ENCODE results near the gene CRYGB.

CRYGB gene

GRCh38 chr2:208175069-208175839 is 29.3 kb upstream of the CRYGB start:
- Histone ChIP-seq H4K20me1 (ENCODE audit: low read depth, low read length) (no peaks in the 10 kb centered on the region), H3K4me2 (ENCODE audit: low read depth, low read length, poor library complexity, severe bottlenecking) (no peak overlapping the region), H2AFZ (ENCODE audit: low read depth, low read length, severe bottlenecking) (no peak overlapping the region), H3K79me2 (ENCODE audit: insufficient read depth, low read length) (no peaks in the 10 kb centered on the region), H3F3A (ENCODE audit: insufficient read depth) (no peaks in the 10 kb centered on the region), H3K9me2 (replicated peaks; ENCODE audit: insufficient read depth, low read length) (no peaks in the 10 kb centered on the region), H3K9ac (ENCODE audit: low read length) (no peak overlapping the region), H3K27me3 (ENCODE audit: low read length) (no peaks in the 10 kb centered on the region), H3K27ac (ENCODE audit: low read depth, low read length) (no peak overlapping the region), H3K9me3 (ENCODE audit: insufficient read depth, low read length) (no peaks in the 10 kb centered on the region), H3K4me3 (ENCODE audit: insufficient read depth, low read length, poor library complexity, severe bottlenecking) (no peak overlapping the region), H3K36me3 (ENCODE audit: low read length) (no peaks in the 10 kb centered on the region)
- TF ChIP-seq EZH2phosphoT487 (conservative IDR thresholded peaks at IDR 0.05; ENCODE audit: low read length) (no peak), CTCF (IDR thresholded peaks at IDR 0.05; ENCODE audit: insufficient read depth, low read length, poor library complexity, severe bottlenecking) (peak; percentile 61)

DNA sequence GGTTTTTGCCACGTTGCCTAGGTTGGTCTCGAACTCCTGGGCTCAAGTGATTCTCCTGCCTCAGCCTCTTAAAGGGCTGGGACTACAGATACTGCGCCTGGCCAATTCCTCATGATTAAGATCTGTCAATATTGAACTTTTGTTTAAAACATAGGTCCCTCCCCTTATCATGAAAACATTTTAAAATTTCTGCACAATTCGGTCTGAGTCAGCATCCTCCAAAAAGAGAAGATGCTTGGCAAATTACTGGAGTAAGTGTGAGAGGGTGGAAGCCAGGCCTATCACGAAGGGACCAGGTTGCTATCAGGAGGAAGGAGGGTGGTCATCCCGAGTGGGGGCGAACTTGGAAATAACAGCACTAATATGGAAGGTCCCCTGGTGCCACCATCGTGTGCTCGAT is 28.2 kb upstream of the CRYGB start:
- no peak for TF ChIP-seq CTCF (IDR thresholded peaks at IDR 0.05; ENCODE audit: insufficient read depth, low read length, poor library complexity, severe bottlenecking)
- no peak for TF ChIP-seq EZH2phosphoT487 (conservative IDR thresholded peaks at IDR 0.05; ENCODE audit: low read length)
- no peak overlapping the region for H3K4me2 ChIP-seq (ENCODE audit: low read depth, low read length, poor library complexity, severe bottlenecking)
- H3K4me3 ChIP-seq (ENCODE audit: insufficient read depth, low read length, poor library complexity, severe bottlenecking) = no peak overlapping the region
- H2AFZ ChIP-seq (ENCODE audit: low read depth, low read length, severe bottlenecking) = no peak overlapping the region
- H3K27ac ChIP-seq (ENCODE audit: low read depth, low read length) = no peak overlapping the region
- H3K79me2 ChIP-seq (ENCODE audit: insufficient read depth, low read length) = no peaks in the 10 kb centered on the region
- no peaks in the 10 kb centered on the region for H3K9me3 ChIP-seq (ENCODE audit: insufficient read depth, low read length)
- no peaks in the 10 kb centered on the region for H3F3A ChIP-seq (ENCODE audit: insufficient read depth)
- no peaks in the 10 kb centered on the region for H3K9me2 ChIP-seq (replicated peaks; ENCODE audit: insufficient read depth, low read length)
- no peaks in the 10 kb centered on the region for H4K20me1 ChIP-seq (ENCODE audit: low read depth, low read length)
- H3K9ac ChIP-seq (ENCODE audit: low read length) = no peak overlapping the region
- no peaks in the 10 kb centered on the region for H3K36me3 ChIP-seq (ENCODE audit: low read length)
- no peaks in the 10 kb centered on the region for H3K27me3 ChIP-seq (ENCODE audit: low read length)

DNA sequence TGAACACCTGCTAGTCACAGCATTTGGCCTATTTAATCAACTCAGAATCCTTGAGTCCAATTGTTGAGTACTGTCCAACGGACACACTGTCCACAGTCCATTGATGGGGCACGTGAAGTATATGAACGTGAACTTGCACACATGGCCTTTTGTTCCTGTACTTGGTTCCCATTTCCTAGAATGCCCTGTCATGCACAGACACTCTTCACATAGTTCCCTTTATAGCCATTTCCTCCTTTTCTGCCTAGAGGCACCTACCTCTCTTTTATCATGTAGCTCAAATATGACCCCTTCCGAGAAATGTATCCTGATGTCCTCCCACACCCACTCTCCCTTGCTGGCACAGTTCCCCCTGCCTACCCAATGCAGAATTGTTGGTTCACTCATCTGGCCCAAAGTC is 26.2 kb upstream of the CRYGB start:
- Histone ChIP-seq H3K4me2 (ENCODE audit: low read depth, low read length, poor library complexity, severe bottlenecking) (no peak overlapping the region), H3K27ac (ENCODE audit: low read depth, low read length) (no peak overlapping the region), H3K9me3 (ENCODE audit: insufficient read depth, low read length) (no peaks in the 10 kb centered on the region), H3K9me2 (replicated peaks; ENCODE audit: insufficient read depth, low read length) (no peaks in the 10 kb centered on the region), H3F3A (ENCODE audit: insufficient read depth) (no peaks in the 10 kb centered on the region), H3K9ac (ENCODE audit: low read length) (no peak overlapping the region), H3K4me3 (ENCODE audit: insufficient read depth, low read length, poor library complexity, severe bottlenecking) (no peak overlapping the region), H3K27me3 (ENCODE audit: low read length) (no peaks in the 10 kb centered on the region), H4K20me1 (ENCODE audit: low read depth, low read length) (no peaks in the 10 kb centered on the region), H2AFZ (ENCODE audit: low read depth, low read length, severe bottlenecking) (no peak overlapping the region), H3K79me2 (ENCODE audit: insufficient read depth, low read length) (no peaks in the 10 kb centered on the region), H3K36me3 (ENCODE audit: low read length) (no peaks in the 10 kb centered on the region)
- TF ChIP-seq CTCF (IDR thresholded peaks at IDR 0.05; ENCODE audit: insufficient read depth, low read length, poor library complexity, severe bottlenecking) (no peak), EZH2phosphoT487 (conservative IDR thresholded peaks at IDR 0.05; ENCODE audit: low read length) (no peak)

Data from SU-DHL-6 (cell line).